A549 (cell line): ENCODE measurements around the gene ZC3H7A. TPM values are rescaled to one million over a fixed set of nuclear protein-coding genes. Genes with fewer than 3 reads are reported as not detected.
A peak's percentile ranks its signal among the peaks of the same experiment; 100 is the strongest.

Source experiments
- ATAC-seq, 2 experiments: fragments of 200-7000 bp in 1 of 2; fragments of >200 bp in 1 of 2; cut with Nextera tagmentation in 1 of 2; cut with Tn5 transposase in 1 of 2; 3 replicates each; pipeline versions ENCODE4 v1.8.0 to v1.9.1; 2018 to 2020; ENCODE audit warnings: mild to moderate bottlenecking in 1 of 2, moderate library complexity in 1 of 2
- CTCF ChIA-PET: fragments of 300-600 bp; sonication (Branson Sonifier 250); formaldehyde crosslinking; extraction: SDS; loops from one replicate; lab custom pipeline; 2021; ENCODE audit warnings: antibody characterized with exemption, inconsistent platforms; lab: Yijun Ruan, JAX
- POLR2A ChIA-PET: fragments of 350-600 bp; formaldehyde crosslinking; extraction: SDS; loops from one replicate; lab custom pipeline; 2021; ENCODE audit warnings: antibody characterized with exemption, inconsistent platforms; lab: Yijun Ruan, JAX
- DNase-seq, 2 experiments: peaks; one replicate each; pipeline versions ENCODE4 v3.0.0 to v3.0.0-alpha.2; 2011 to 2016; ENCODE audit warnings: low read depth in 1 of 2, low spot score in 1 of 2
- FAIRE-seq: peaks from 2 replicates; lab custom pipeline; 2011; peaks lifted over from hg19 to GRCh38; lab: Jason Lieb, UNC
- H3K27ac ChIP-seq, 2 experiments: fragments of >200 bp; sonication (Bioruptor Twin); formaldehyde crosslinking; 3 replicates each; pipeline ENCODE4 v1.5.1; 2016 to 2017
- H3K4me1 ChIP-seq: fragments of >200 bp; sonication (Bioruptor Twin); formaldehyde crosslinking; 3 replicates; pipeline ENCODE4 v1.6.1; 2016
- H3K4me2 ChIP-seq: fragments of >200 bp; sonication (Bioruptor Twin); formaldehyde crosslinking; 3 replicates; pipeline ENCODE4 v1.6.1; 2016
- H3K4me3 ChIP-seq: fragments of >200 bp; sonication (Bioruptor Twin); formaldehyde crosslinking; 3 replicates; pipeline ENCODE4 v1.5.1; 2016
- H3K9me3 ChIP-seq: fragments of >200 bp; sonication (Bioruptor Twin); formaldehyde crosslinking; 3 replicates; pipeline ENCODE4 v1.6.1; 2016
- ATOH8 ChIP-seq: fragments of 250-450 bp; sonication (Bioruptor Pico); IDR thresholded peaks from 2 replicates; pipeline ENCODE4 v1.5.0; 2020; ENCODE audit warnings: low read depth, mild to moderate bottlenecking, moderate library complexity
- BCL3 ChIP-seq: fragments of >200 bp; sonication (Bioruptor Twin); formaldehyde crosslinking; IDR thresholded peaks from 3 replicates; pipeline ENCODE4 v1.6.1; 2016
- CBX8 ChIP-seq: fragments of 200-600 bp; sonication (generic); IDR thresholded peaks from 2 replicates; pipeline ENCODE4 v1.6.1; 2016
- CTCF ChIP-seq: fragments of >200 bp; sonication (Bioruptor Twin); formaldehyde crosslinking; IDR thresholded peaks from 3 replicates; pipeline ENCODE4 v1.5.1; 2016
- E2F6 ChIP-seq: IDR thresholded peaks from 2 replicates; pipeline ENCODE4 v1.6.1; 2012; ENCODE audit warnings: low read depth, borderline replicate concordance
- ESRRA ChIP-seq: fragments of 150-350 bp; IDR thresholded peaks from 2 replicates; pipeline ENCODE4 v1.6.1; 2014; ENCODE audit warnings: mild to moderate bottlenecking, low read length, borderline replicate concordance
- FOXS1 ChIP-seq: fragments of 250-450 bp; sonication (Bioruptor Pico); IDR thresholded peaks from 2 replicates; pipeline ENCODE4 v1.5.0; 2020; ENCODE audit warnings: mild to moderate bottlenecking, moderate library complexity
- HEYL ChIP-seq: fragments of 250-450 bp; sonication (Bioruptor Pico); IDR thresholded peaks from 2 replicates; pipeline ENCODE4 v1.8.0; 2021; ENCODE audit warnings: mild to moderate bottlenecking, moderate library complexity
- HOXA7 ChIP-seq: fragments of 250-450 bp; sonication (Bioruptor Pico); IDR thresholded peaks from 2 replicates; pipeline ENCODE4 v1.5.0; 2020; ENCODE audit warnings: mild to moderate bottlenecking, moderate library complexity
- KDM1A ChIP-seq: fragments of 200-600 bp; sonication (generic); IDR thresholded peaks from 2 replicates; pipeline ENCODE4 v1.6.1; 2016; ENCODE audit warnings: low read depth, mild to moderate bottlenecking
- MAFK ChIP-seq: fragments of 450-650 bp; IDR thresholded peaks from 2 replicates; pipeline ENCODE4 v1.6.1; 2014; ENCODE audit not compliant: partially characterized antibody
- PBX3 ChIP-seq: IDR thresholded peaks from 2 replicates; pipeline ENCODE4 v1.6.1; 2012
- PHF8 ChIP-seq: fragments of 200-600 bp; sonication (generic); IDR thresholded peaks from 2 replicates; pipeline ENCODE4 v1.6.1; 2016; ENCODE audit warnings: low read depth, mild to moderate bottlenecking, antibody characterized with exemption, moderate library complexity, borderline replicate concordance
- POLR2A ChIP-seq: IDR thresholded peaks from 2 replicates; pipeline ENCODE4 v1.6.1; 2012; ENCODE audit warnings: mild to moderate bottlenecking, low read length
- RAD21 ChIP-seq, 2 experiments: fragments of >200 bp in 1 of 2; sonication (Bioruptor Twin) in 1 of 2; formaldehyde crosslinking in 1 of 2; IDR thresholded peaks in 1 of 2; conservative IDR thresholded peaks in 1 of 2; 2 replicates in 1 of 2; 3 replicates in 1 of 2; pipeline ENCODE4 v1.6.1; 2012 to 2018; ENCODE audit warnings: inconsistent platforms in 1 of 2
- TFCP2L1 ChIP-seq: fragments of 250-450 bp; sonication (Bioruptor Pico); IDR thresholded peaks from 2 replicates; pipeline ENCODE4 v1.5.0; 2021; ENCODE audit warnings: mild to moderate bottlenecking
- USF2 ChIP-seq: fragments of 450-650 bp; IDR thresholded peaks from 2 replicates; pipeline ENCODE4 v1.6.1; 2014; ENCODE audit warnings: antibody characterized with exemption
- ZNF302 ChIP-seq: fragments of 250-450 bp; sonication (Bioruptor Pico); IDR thresholded peaks from 2 replicates; pipeline ENCODE4 v1.9.0; 2021; ENCODE audit warnings: inconsistent platforms, mild to moderate bottlenecking, moderate library complexity
- WGBS: methylation state at CpG from one replicate; pipeline ENCODE4 v1.1.6; 2017; ENCODE audit errors: missing lambda C conversion rate; 5-methylcytosine and 5-hydroxymethylcytosine counted together
- polyA plus RNA-seq, 4 experiments: library from polyadenylated mRNA; depleted of rRNA in 3 of 4; stranded (reverse); fragments of >200 nt; fragmentation: RNase III in 1 of 4; extraction: RNeasy Plus Mini Kit Qiagen cat#74134 plus additional on column Dnase treatment in 1 of 4; gene quantifications; 2 replicates in 3 of 4; 3 replicates in 1 of 4; pipeline ENCODE4 v1.2.3, GENCODE V29; 2011 to 2017

Gene ZC3H7A
- polyA plus RNA-seq, 2 of the 4 experiments (the other 2 are of a cell fraction) = 33.8 to 41.5 TPM

GRCh38 chr16:11779074-11779473 lies 18.0 kb downstream of the ZC3H7A start:
- TF ChIP-seq MAFK (peak; percentile 88), USF2 (no peak)
- CTCF ChIA-PET = interaction anchor here (5.0 kb wide), 1 partner anchor 17 kb away, joined by 31 read pairs; the partner anchor contains the start of gene ZC3H7A
- 92% methylated on average over 7 of the region's 7 CpGs for WGBS
- H3K27ac ChIP-seq = no peak overlapping the region
- no peaks in the 10 kb centered on the region for H3K9me3 ChIP-seq
- H3K4me2 ChIP-seq = no peak overlapping the region
- ATAC-seq (no peak), FAIRE-seq (no peak), DNase-seq (no peak)
- H3K4me3 ChIP-seq = no peak overlapping the region
- peaks cover 11% of the 10 kb centered on the region for H3K4me1 ChIP-seq
- POLR2A ChIA-PET = no interaction called here

GRCh38 chr16:11774065-11774626 lies 22.9 kb downstream of the ZC3H7A start:
- CTCF ChIA-PET = interaction anchor here (0.6 to 2.7 kb wide), 3 partner anchors 10 to 23 kb away, joined by 3 to 12 read pairs (median 3); partner anchors contain the start of gene ZC3H7A
- ATAC-seq = no peak
- no peak overlapping the region for H3K4me3 ChIP-seq
- DNase-seq = no peak
- POLR2A ChIA-PET = no interaction called here
- 97% methylated on average over 3 of the region's 3 CpGs for whole genome bisulfite sequencing
- no peak overlapping the region for H3K27ac ChIP-seq
- FAIRE-seq = no peak
- TF ChIP-seq ESRRA (no peak), BCL3 (no peak), PHF8 (no peak), CTCF (no peak), KDM1A (no peak), E2F6 (no peak), TFCP2L1 (CRISPR knock-in tag) (no peak), ATOH8 (CRISPR knock-in tag) (no peak), ZNF302 (CRISPR knock-in tag) (no peak)
- TF ChIP-seq, all 56 proteins: peak for 0
- Histone ChIP-seq H3K4me2 (no peak overlapping the region), H3K9me3 (no peaks in the 10 kb centered on the region), H3K4me1 (no peaks in the 10 kb centered on the region)

- TF ChIP-seq E2F6 = no peak
- no peak for TF ChIP-seq HEYL (CRISPR knock-in tag)
- TF ChIP-seq MAFK = no peak
- no peak for TF ChIP-seq PBX3
- no peak for TF ChIP-seq ZNF302 (CRISPR knock-in tag)
- no peak for TF ChIP-seq HOXA7
- no peak for TF ChIP-seq FOXS1 (CRISPR knock-in tag)
- TF ChIP-seq RAD21 (conservative IDR thresholded peaks at IDR 0.05 in 1 of 2, IDR thresholded peaks at IDR 0.05 in 1 of 2) = no peak
- TF ChIP-seq POLR2A = no peak
- TF ChIP-seq CBX8 = no peak
- no peaks in the 10 kb centered on the region for H3K4me1 ChIP-seq
- H3K27ac ChIP-seq = no peak overlapping the region
- H3K4me2 ChIP-seq = no peak overlapping the region
- CTCF ChIA-PET = interaction anchor here (1.0 to 2.0 kb wide), 2 partner anchors 22 to 29 kb away, joined by 3 to 7 read pairs; partner anchors contain the start of gene ZC3H7A
- no peaks in the 10 kb centered on the region for H3K9me3 ChIP-seq
- 94% methylated on average over 7 of the region's 7 CpGs for WGBS
- DNase-seq (no peak), FAIRE-seq (no peak), ATAC-seq (no peak)
- POLR2A ChIA-PET = no interaction called here
- H3K4me3 ChIP-seq = no peak overlapping the region
These were observed 28.2 kb downstream of the ZC3H7A start for GRCh38 chr16:11768849-11769248.
